ENCODE data around the gene GPR153. TPM values are rescaled to one million over a fixed set of nuclear protein-coding genes. Genes with fewer than 3 reads are reported as not detected.

Gene GPR153
- total RNA-seq, 1 experiment from 2014 or later = 3.2 TPM

- BruUV-seq (replicated peaks) = no TSS peak
- CTCF ChIA-PET = no interaction called here
- no peak overlapping the region for H3K4me3 Mint-ChIP-seq (ENCODE audit: unreplicated experiment)
- Histone ChIP-seq H3K27me3 (replicated peaks; ENCODE audit: control insufficient read depth, insufficient read depth, low read length) (no peaks in the 10 kb centered on the region), H3K9me3 (no peaks in the 10 kb centered on the region), H3K36me3 (ENCODE audit: control insufficient read depth, insufficient read depth, low read length) (no peaks in the 10 kb centered on the region), H3K4me1 (no peaks in the 10 kb centered on the region), H3K4me3 (ENCODE audit: low read depth, low read length) (no peak overlapping the region)
- no peak for DNase-seq
- H3K27ac Mint-ChIP-seq (ENCODE audit: unreplicated experiment) = no peak overlapping the region
- POLR2A ChIA-PET = no interaction called here
- no peak for TF ChIP-seq CTCF (IDR thresholded peaks at IDR 0.05; ENCODE audit: insufficient read depth in 1 of 2, low read depth in 1 of 2, low read length in 1 of 2, severe bottlenecking in 1 of 2, unreplicated experiment in 1 of 2)
- no peaks in the 10 kb centered on the region for H3K27me3 Mint-ChIP-seq (ENCODE audit: insufficient read depth, unreplicated experiment)
- H3K9me3 Mint-ChIP-seq (ENCODE audit: unreplicated experiment) = no peaks in the 10 kb centered on the region
- no peaks in the 10 kb centered on the region for H3K4me1 Mint-ChIP-seq (ENCODE audit: low read depth, unreplicated experiment)
- no peaks in the 10 kb centered on the region for H3K36me3 Mint-ChIP-seq (ENCODE audit: insufficient read depth, unreplicated experiment)
- intact Hi-C loops (cut with micrococcal nuclease; ENCODE audit: unreplicated experiment) = no loop called here
Measured at GRCh38 chr1:6253380-6253779, 7.5 kb downstream of the GPR153 start.

GRCh38 chr1:6252374-6252710 is 8.6 kb downstream of the GPR153 start:
- CTCF ChIA-PET = no interaction called here
- Mint-ChIP-seq H3K27me3 (ENCODE audit: insufficient read depth, unreplicated experiment) (no peaks in the 10 kb centered on the region), H3K36me3 (ENCODE audit: insufficient read depth, unreplicated experiment) (no peaks in the 10 kb centered on the region), H3K9me3 (ENCODE audit: unreplicated experiment) (no peaks in the 10 kb centered on the region), H3K4me1 (ENCODE audit: low read depth, unreplicated experiment) (no peaks in the 10 kb centered on the region), H3K27ac (ENCODE audit: unreplicated experiment) (no peak overlapping the region), H3K4me3 (ENCODE audit: unreplicated experiment) (no peak overlapping the region)
- Histone ChIP-seq H3K9me3 (no peaks in the 10 kb centered on the region), H3K27me3 (replicated peaks; ENCODE audit: control insufficient read depth, insufficient read depth, low read length) (no peaks in the 10 kb centered on the region), H3K4me1 (no peaks in the 10 kb centered on the region), H3K36me3 (ENCODE audit: control insufficient read depth, insufficient read depth, low read length) (no peaks in the 10 kb centered on the region), H3K4me3 (ENCODE audit: low read depth, low read length) (no peak overlapping the region)
- intact Hi-C loops (cut with micrococcal nuclease; ENCODE audit: unreplicated experiment) = no loop called here
- POLR2A ChIA-PET = no interaction called here
- DNase-seq = no peak
- BruUV-seq (replicated peaks) = no TSS peak
- no peak for TF ChIP-seq CTCF (IDR thresholded peaks at IDR 0.05; ENCODE audit: insufficient read depth in 1 of 2, low read depth in 1 of 2, low read length in 1 of 2, severe bottlenecking in 1 of 2, unreplicated experiment in 1 of 2)

- H3K36me3 ChIP-seq (ENCODE audit: control insufficient read depth, insufficient read depth, low read length) = no peaks in the 10 kb centered on the region
- H3K4me3 ChIP-seq (ENCODE audit: low read depth, low read length) = no peak overlapping the region
- H3K4me1 Mint-ChIP-seq (ENCODE audit: low read depth, unreplicated experiment) = no peaks in the 10 kb centered on the region
- CTCF ChIA-PET = no interaction called here
- no peaks in the 10 kb centered on the region for H3K27me3 Mint-ChIP-seq (ENCODE audit: insufficient read depth, unreplicated experiment)
- BruUV-seq (replicated peaks) = no TSS peak
- POLR2A ChIA-PET = no interaction called here
- DNase-seq = no peak
- H3K4me1 ChIP-seq = 0 out of 2 replicates have a peak, but pooled peaks cover 2% of the 10 kb centered on the region
- H3K36me3 Mint-ChIP-seq (ENCODE audit: insufficient read depth, unreplicated experiment) = no peaks in the 10 kb centered on the region
- no peak for TF ChIP-seq CTCF (IDR thresholded peaks at IDR 0.05; ENCODE audit: insufficient read depth in 1 of 2, low read depth in 1 of 2, low read length in 1 of 2, severe bottlenecking in 1 of 2, unreplicated experiment in 1 of 2)
- no peaks in the 10 kb centered on the region for H3K27me3 ChIP-seq (replicated peaks; ENCODE audit: control insufficient read depth, insufficient read depth, low read length)
- no peak overlapping the region for H3K4me3 Mint-ChIP-seq (ENCODE audit: unreplicated experiment)
- no peaks in the 10 kb centered on the region for H3K9me3 Mint-ChIP-seq (ENCODE audit: unreplicated experiment)
- intact Hi-C loops (cut with micrococcal nuclease; ENCODE audit: unreplicated experiment) = no loop called here
- no peaks in the 10 kb centered on the region for H3K9me3 ChIP-seq
- no peak overlapping the region for H3K27ac Mint-ChIP-seq (ENCODE audit: unreplicated experiment)
Measured at GRCh38 chr1:6251681-6252373, 9.1 kb downstream of the GPR153 start.

All from Caco-2 (cell line).